ENCODE measurements around the gene CES1.

GRCh38 chr16:55876854-55877253 lies 44.0 kb upstream of the CES1 start:
- TF ChIP-seq CTCF (IDR thresholded peaks at IDR 0.05; ENCODE audit: low read depth, low read length, poor library complexity, severe bottlenecking) = no peak
- TF ChIP-seq EZH2phosphoT487 (IDR thresholded peaks at IDR 0.05; ENCODE audit: borderline replicate concordance, low read length) = no peak
